Ovary (tissue), 9 donors: ENCODE measurements around the gene ZNF680. TPM values are rescaled to one million over a fixed set of nuclear protein-coding genes. Genes with fewer than 3 reads are reported as not detected.

Experiments
- DNase-seq, 5 donors: peaks; one replicate each; pipeline ENCODE4 v3.0.0-alpha.2; 2019 to 2020
- H3K27ac ChIP-seq, 2 donors: fragments of 200-600 bp; one replicate each; pipeline versions ENCODE4 v1.5.1 to v1.8.0; 2019 to 2022
- H3K27me3 ChIP-seq: fragments of 200-600 bp; one replicate; pipeline ENCODE4 v1.8.0; 2022
- H3K36me3 ChIP-seq: fragments of 200-600 bp; sonication (generic); one replicate; pipeline ENCODE4 v1.5.1; 2019
- H3K4me1 ChIP-seq: one replicate; pipeline ENCODE4 v1.8.1; 2013; ENCODE audit warnings: mild to moderate bottlenecking, moderate library complexity; ENCODE audit not compliant: insufficient read depth
- H3K4me3 ChIP-seq: fragments of 200-600 bp; sonication (generic); one replicate; pipeline ENCODE4 v1.5.1; 2017
- H3K9me3 ChIP-seq, 2 donors: fragments of 200-600 bp in 1 of 2; sonication (generic) in 1 of 2; one replicate each; pipeline versions ENCODE4 v1.5.1 to v1.8.1; 2013 to 2019; ENCODE audit warnings: mild to moderate bottlenecking in 1 of 2, moderate library complexity in 1 of 2
- CTCF ChIP-seq, 3 donors: fragments of 450-650 bp in 2 of 3; fragments of 200-600 bp in 1 of 3; IDR thresholded peaks; one replicate each; pipeline versions ENCODE4 v1.5.1 to v1.8.0; 2016 to 2022; ENCODE audit warnings: antibody characterized with exemption in 3 of 3, mild to moderate bottlenecking in 1 of 3
- EP300 ChIP-seq: sonication (generic); formaldehyde crosslinking; IDR thresholded peaks from one replicate; pipeline ENCODE4 v1.6.1; 2017; ENCODE audit warnings: antibody characterized with exemption
- POLR2A ChIP-seq: fragments of 450-650 bp; IDR thresholded peaks from one replicate; pipeline ENCODE4 v1.6.1; 2017; ENCODE audit warnings: antibody characterized with exemption, mild to moderate bottlenecking, moderate library complexity
- WGBS, 3 donors: extraction: QIAGEN DNeasy Blood & Tissue Kit in 1 of 3; methylation state at CpG; one replicate each; pipeline versions ENCODE4 v1.1.5 to v1.1.7; 2013 to 2017; 5-methylcytosine and 5-hydroxymethylcytosine counted together
- intact Hi-C, 4 donors: fragments of 100-400 bp; cut with DNase I; formaldehyde crosslinking; loops; one replicate each; pipeline versions ENCODE4 v1.11.0 to v1.15.1; 2022 to 2023
- polyA plus RNA-seq, 2 donors: library from polyadenylated mRNA; stranded (reverse); fragments of 200-250 nt in 1 of 2; fragments of 350-450 nt in 1 of 2; fragmentation: Illumina TruSeq in 1 of 2; extraction: RNeasy Lipid Tissue Mini Kit (QIAGEN cat#74804) in 1 of 2; gene quantifications; one replicate each; pipeline ENCODE4 v1.2.3, GENCODE V29; 2013 to 2014
- total RNA-seq, 7 donors: library from RNA; depleted of rRNA in 2 of 7; stranded (reverse); fragments of >200 nt in 2 of 7; fragmentation: NEBNext Ultra II Directional in 3 of 7; extraction: Animal tissue kit (Norgen Biotek cat#: 25700) in 3 of 7; gene quantifications; one replicate each; pipeline versions ENCODE4 v1.1.0 to v1.2.4, GENCODE V29; 2016 to 2023
- donor health status: DM: no; HTN: no; CAD: no; lungs with moderate emphysema.
- donor health status: DM: no; HTN: no; CAD: no.
- donor health status: Bipolar disorder and iron deficiency.
- donor health status: DM: yes; HTN: yes; CAD: no.
- donor health status: DM: no; HTN: no; CAD: no.
- donor health status: DM: yes; HTN: yes; CAD: no.

Gene ZNF680
- total and polyA plus RNA-seq, 9 donors: 10.0 to 34.1 (median 22.3) TPM

GRCh38 chr7:64599359-64599758 is 36.5 kb upstream of the ZNF680 start:
- Histone ChIP-seq H3K9me3 (no peaks in the 10 kb centered on the region), H3K36me3 (no peaks in the 10 kb centered on the region), H3K27me3 (no peaks in the 10 kb centered on the region), H3K4me1 (no peaks in the 10 kb centered on the region), H3K4me3 (no peak overlapping the region), H3K27ac (no peak overlapping the region)
- WGBS, 3 donors: 95 to 100% (median 100%) methylated on average over 2 of the region's 2 CpGs
- intact Hi-C loops: no loop called here
- TF ChIP-seq POLR2A: no peak
- no peak for TF ChIP-seq EP300
- no peak for TF ChIP-seq CTCF (IDR thresholded peaks at IDR 0.05)
- no peak for DNase-seq

GRCh38 chr7:64590971-64591370 is 28.1 kb upstream of the ZNF680 start:
- Histone ChIP-seq H3K27me3 (no peaks in the 10 kb centered on the region), H3K36me3 (no peaks in the 10 kb centered on the region), H3K4me3 (no peak overlapping the region), H3K27ac (no peak overlapping the region), H3K4me1 (no peaks in the 10 kb centered on the region), H3K9me3 (no peaks in the 10 kb centered on the region)
- WGBS, 3 donors: 89 to 91% (median 90%) methylated on average over 5 of the region's 5 CpGs
- TF ChIP-seq EP300 (no peak), CTCF (IDR thresholded peaks at IDR 0.05) (no peak), POLR2A (no peak)
- DNase-seq: no peak
- intact Hi-C loops: no loop called here

GRCh38 chr7:64581926-64582894 is 19.3 kb upstream of the ZNF680 start:
- peaks cover 12% of the 10 kb centered on the region for H3K4me1 ChIP-seq
- H3K27ac ChIP-seq: peak overlapping the region in 1 of 2 donors; percentile 63
- no peak for TF ChIP-seq CTCF (IDR thresholded peaks at IDR 0.05)
- TF ChIP-seq POLR2A: no peak
- TF ChIP-seq EP300: no peak
- no peaks in the 10 kb centered on the region for H3K27me3 ChIP-seq
- H3K4me3 ChIP-seq: no peak overlapping the region
- H3K9me3 ChIP-seq: no peaks in the 10 kb centered on the region
- WGBS, 3 donors: 78 to 81% (median 80%) methylated on average over 38 of the region's 38 CpGs
- no peaks in the 10 kb centered on the region for H3K36me3 ChIP-seq
- peak in 2 of 5 donors; percentile 39 to 76 for DNase-seq
- intact Hi-C loops: no loop called here

GRCh38 chr7:64581391-64581790 is 18.5 kb upstream of the ZNF680 start:
- no peaks in the 10 kb centered on the region for H3K9me3 ChIP-seq
- intact Hi-C loops: no loop called here
- TF ChIP-seq CTCF (IDR thresholded peaks at IDR 0.05) (no peak), EP300 (no peak), POLR2A (no peak)
- H3K27ac ChIP-seq: peak overlapping the region in 1 of 2 donors; percentile 63
- DNase-seq: no peak
- 32 to 48% (median 36%) methylated on average over 2 of the region's 2 CpGs for WGBS, 3 donors
- H3K36me3 ChIP-seq: no peaks in the 10 kb centered on the region
- H3K4me3 ChIP-seq: no peak overlapping the region
- no peaks in the 10 kb centered on the region for H3K27me3 ChIP-seq
- H3K4me1 ChIP-seq: peaks cover 12% of the 10 kb centered on the region
